ENCODE results near the gene FAM200B.

DNA sequence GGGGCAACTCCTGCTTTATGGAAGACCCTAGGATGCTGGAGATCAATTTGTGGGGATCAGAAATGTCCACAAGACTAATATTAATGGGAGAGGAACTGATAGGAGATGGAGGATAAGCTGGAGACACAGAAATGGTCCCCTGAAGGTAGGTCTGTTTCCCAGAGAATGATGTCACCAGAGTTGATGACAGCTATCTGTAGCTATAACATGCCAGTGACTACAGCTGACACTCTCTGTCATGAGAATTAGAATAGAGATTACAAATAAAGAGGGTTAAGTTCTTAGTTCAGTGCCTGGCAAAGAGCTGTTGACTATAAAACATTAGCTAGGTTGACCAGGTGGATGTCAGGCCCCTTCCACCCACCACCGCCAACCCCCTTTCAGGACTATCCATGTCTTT, 30.6 kb downstream of the FAM200B start:
- TF ChIP-seq CTCF (IDR thresholded peaks at IDR 0.05), result no peak
- TF ChIP-seq POLR2A (IDR thresholded peaks at IDR 0.05), result no peak
